Endometrial microvascular endothelial cells (primary cell): Measurements from ENCODE around the gene PXK. TPM values are rescaled to one million over a fixed set of nuclear protein-coding genes. Genes with fewer than 3 reads are reported as not detected.
"Not testable (repeated sequence)": the region's sequence is repeated elsewhere in the genome, so short reads cannot be mapped to it uniquely, and the experiment has no call there.

Source experiments
- in situ Hi-C: cut with HindIII; loops from 2 replicates; pipeline ENCODE4 v1.10.0; 2017; ENCODE audit warnings: low sequenced_read_pairs, low pct_unique_long_range_greater_than_20kb; ENCODE audit errors: inconsistent ontology term
- total RNA-seq: library from RNA; depleted of rRNA; stranded (reverse); fragments of >200 nt; gene quantifications from one replicate; pipeline ENCODE4 v1.2.3, GENCODE V29; 2015; ENCODE audit errors: inconsistent ontology term

PXK gene
- 16.0 TPM for total RNA-seq

GRCh38 chr3:58332575-58333188 lies at the start of gene PXK:
TSS of gene PXK (plus strand) at chr3:58332892. CDS start at chr3:58332989, 97 bp downstream.
- in situ Hi-C loops = no loop called here

- in situ Hi-C loops = no loop called here
Measured at GRCh38 chr3:58285334-58285733, 47.4 kb upstream of the PXK start.

- in situ Hi-C loops = no loop called here
Measured at GRCh38 chr3:58287354-58287753, 45.3 kb upstream of the PXK start.

GRCh38 chr3:58288011-58288728 lies 44.5 kb upstream of the PXK start:
- in situ Hi-C loops = no loop called here

GRCh38 chr3:58288964-58289613 lies 43.6 kb upstream of the PXK start:
- in situ Hi-C loops = not testable (repeated sequence)

GRCh38 chr3:58290446-58290845 lies 42.2 kb upstream of the PXK start:
- in situ Hi-C loops = not testable (repeated sequence)

- in situ Hi-C loops = no loop called here
Measured at GRCh38 chr3:58291671-58292338, 40.9 kb upstream of the PXK start.

- in situ Hi-C loops = no loop called here
Measured at GRCh38 chr3:58292866-58293265, 39.8 kb upstream of the PXK start.

- in situ Hi-C loops = no loop called here
Measured at GRCh38 chr3:58293516-58293915, 39.2 kb upstream of the PXK start.

GRCh38 chr3:58296269-58296668 lies 36.4 kb upstream of the PXK start:
- in situ Hi-C loops = no loop called here

GRCh38 chr3:58296843-58297242 lies 35.8 kb upstream of the PXK start:
- in situ Hi-C loops = no loop called here

- in situ Hi-C loops = no loop called here
Measured at GRCh38 chr3:58298190-58298589, 34.5 kb upstream of the PXK start.

GRCh38 chr3:58299075-58299474 lies 33.6 kb upstream of the PXK start:
- in situ Hi-C loops = no loop called here

GRCh38 chr3:58299839-58300516 lies 32.7 kb upstream of the PXK start:
- in situ Hi-C loops = loop anchor here (10.0 kb wide), 1 partner anchor 105 kb away; no protein-coding TSS in a partner anchor

GRCh38 chr3:58305882-58306711 lies 26.6 kb upstream of the PXK start, which contains the start of the genes HTD2 and RPP14:
TSS of gene HTD2 (plus strand) at chr3:58306520. CDS start at chr3:58317614, 11,094 bp downstream.
TSS of gene RPP14 (plus strand) at chr3:58306245. CDS start at chr3:58310330, 4,085 bp downstream.
- in situ Hi-C loops = loop anchor here (10.0 kb wide), 1 partner anchor 111 kb away; no protein-coding TSS in a partner anchor

GRCh38 chr3:58307639-58308215 lies 25.0 kb upstream of the PXK start:
- in situ Hi-C loops = loop anchor here (10.0 kb wide), 1 partner anchor 113 kb away; no protein-coding TSS in a partner anchor

- in situ Hi-C loops = loop anchor here (10.0 kb wide), 1 partner anchor 114 kb away; no protein-coding TSS in a partner anchor
Measured at GRCh38 chr3:58308728-58309127, 24.0 kb upstream of the PXK start.
